ENCODE measurements around the gene R3HDM4.

DNA sequence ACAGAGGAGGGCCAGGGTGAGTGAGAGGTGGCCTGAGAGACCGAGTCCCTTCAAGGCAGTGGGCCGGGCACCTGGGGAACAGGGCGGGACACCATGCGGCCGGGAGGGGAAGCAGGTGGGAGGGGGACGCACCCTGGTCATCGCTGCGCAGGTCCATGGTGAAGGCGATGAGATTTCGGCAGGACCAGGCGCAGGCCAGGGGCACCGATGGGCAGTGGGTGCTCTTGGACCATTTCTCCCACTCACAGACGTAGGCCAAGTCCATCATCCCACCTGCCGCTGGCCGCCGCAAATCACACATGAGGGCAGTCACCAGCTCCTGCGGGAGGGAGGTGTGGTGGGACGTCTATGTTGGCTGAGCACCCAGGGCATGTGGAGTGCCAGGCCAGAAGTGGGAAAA lies 22.2 kb downstream of the R3HDM4 start:
- TF ChIP-seq, protein P1, sequence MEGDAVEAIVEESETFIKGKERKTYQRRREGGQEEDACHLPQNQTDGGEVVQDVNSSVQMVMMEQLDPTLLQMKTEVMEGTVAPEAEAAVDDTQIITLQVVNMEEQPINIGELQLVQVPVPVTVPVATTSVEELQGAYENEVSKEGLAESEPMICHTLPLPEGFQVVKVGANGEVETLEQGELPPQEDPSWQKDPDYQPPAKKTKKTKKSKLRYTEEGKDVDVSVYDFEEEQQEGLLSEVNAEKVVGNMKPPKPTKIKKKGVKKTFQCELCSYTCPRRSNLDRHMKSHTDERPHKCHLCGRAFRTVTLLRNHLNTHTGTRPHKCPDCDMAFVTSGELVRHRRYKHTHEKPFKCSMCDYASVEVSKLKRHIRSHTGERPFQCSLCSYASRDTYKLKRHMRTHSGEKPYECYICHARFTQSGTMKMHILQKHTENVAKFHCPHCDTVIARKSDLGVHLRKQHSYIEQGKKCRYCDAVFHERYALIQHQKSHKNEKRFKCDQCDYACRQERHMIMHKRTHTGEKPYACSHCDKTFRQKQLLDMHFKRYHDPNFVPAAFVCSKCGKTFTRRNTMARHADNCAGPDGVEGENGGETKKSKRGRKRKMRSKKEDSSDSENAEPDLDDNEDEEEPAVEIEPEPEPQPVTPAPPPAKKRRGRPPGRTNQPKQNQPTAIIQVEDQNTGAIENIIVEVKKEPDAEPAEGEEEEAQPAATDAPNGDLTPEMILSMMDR (IDR thresholded peaks at IDR 0.05; ENCODE audit: insufficient read depth, low read length, poor library complexity, severe bottlenecking), result no peak
- TF ChIP-seq EZH2phosphoT487 (conservative IDR thresholded peaks at IDR 0.05; ENCODE audit: low read length), result no peak
